K562 (cell line): Measurements from ENCODE around the gene TRAIP. TPM values are rescaled to one million over a fixed set of nuclear protein-coding genes. Genes with fewer than 3 reads are reported as not detected.

Experiments used
- ATAC-seq: fragments of 200-7000 bp; cut with Tn5 transposase; 3 replicates; pipeline ENCODE4 v1.9.1; 2020; ENCODE audit warnings: moderate library complexity
- BruUV-seq: library from RNA; stranded (reverse); fragments of 400-500 nt; replicated peaks from 2 replicates; lab custom pipeline; 2021; lab: Mats Ljungman, UMichigan
- CTCF ChIA-PET: fragments of 300-600 bp; formaldehyde crosslinking; extraction: SDS; loops from one replicate; lab custom pipeline; 2021; ENCODE audit warnings: low intra/inter-chr PET ratio; lab: Yijun Ruan, JAX
- POLR2A ChIA-PET: fragments of 300-600, 350-650 bp; sonication (Branson Sonifier 250); formaldehyde crosslinking; extraction: SDS; loops from one replicate; lab custom pipeline; 2021; ENCODE audit warnings: antibody characterized with exemption, inconsistent platforms; lab: Yijun Ruan, JAX
- DNase-seq, 4 experiments: peaks; one replicate each; pipeline versions ENCODE4 v3.0.0 to v3.0.0-alpha.2; 2011 to 2018; ENCODE audit warnings: low spot score in 3 of 4, mixed read lengths in 3 of 4; ENCODE audit errors: extremely low read depth in 1 of 4
- FAIRE-seq: peaks from 2 replicates; lab custom pipeline; 2011; peaks lifted over from hg19 to GRCh38; lab: Jason Lieb, UNC
- H2AFZ ChIP-seq: 2 replicates; pipeline ENCODE4 v1.6.0; 2011; ENCODE audit warnings: low read depth, low read length, control low read depth, inconsistent platforms
- H3K27ac ChIP-seq: fragments of 200-600 bp; 3 replicates; pipeline ENCODE4 v1.8.0; 2011; ENCODE audit warnings: low read depth, mild to moderate bottlenecking, control low read depth, inconsistent platforms, low read length, moderate library complexity, mixed read lengths; ENCODE audit errors: extremely low read depth
- H3K27me3 ChIP-seq, 2 experiments: fragments of 300-600 bp in 1 of 2; 2 replicates in 1 of 2; 3 replicates in 1 of 2; pipeline versions ENCODE4 v1.6.0 to v1.8.0; 2011; ENCODE audit warnings: inconsistent platforms in 2 of 2, low read length in 2 of 2, mild to moderate bottlenecking in 1 of 2, mixed read lengths in 1 of 2, moderate library complexity in 1 of 2; ENCODE audit not compliant: control insufficient read depth in 2 of 2, insufficient read depth in 2 of 2
- H3K36me3 ChIP-seq: fragments of 300-600 bp; 3 replicates; pipeline ENCODE4 v1.8.0; 2011; ENCODE audit warnings: mild to moderate bottlenecking, low read length, inconsistent platforms; ENCODE audit not compliant: control insufficient read depth, insufficient read depth
- H3K4me1 ChIP-seq, 2 experiments: fragments of 200-600 bp in 1 of 2; replicated peaks in 1 of 2; 2 replicates in 1 of 2; 3 replicates in 1 of 2; pipeline versions ENCODE4 v1.5.1 to v1.8.0; 2011; ENCODE audit warnings: inconsistent platforms in 2 of 2, low read length in 2 of 2, mild to moderate bottlenecking in 1 of 2, mixed read lengths in 1 of 2, moderate library complexity in 1 of 2; ENCODE audit not compliant: control insufficient read depth in 2 of 2, insufficient read depth in 2 of 2
- H3K4me2 ChIP-seq: 2 replicates; pipeline ENCODE4 v1.6.1; 2011; ENCODE audit warnings: low read length, control low read depth, inconsistent platforms, mixed read lengths; ENCODE audit not compliant: insufficient read depth
- H3K4me3 ChIP-seq: fragments of 200-600 bp; sonication (generic), shearing (Covaris generic); 2 replicates; pipeline ENCODE4 v1.5.1; 2016; ENCODE audit warnings: control low read depth, inconsistent platforms
- H3K79me2 ChIP-seq: fragments of 200-600 bp; 3 replicates; pipeline ENCODE4 v1.8.0; 2011; ENCODE audit warnings: low read length, inconsistent platforms; ENCODE audit not compliant: control insufficient read depth, insufficient read depth
- H3K9ac ChIP-seq, 2 experiments: 2 replicates each; pipeline versions ENCODE4 v1.6.0 to v1.6.1; 2011; ENCODE audit warnings: low read depth in 2 of 2, low read length in 2 of 2, control low read depth in 1 of 2, inconsistent platforms in 1 of 2, mild to moderate bottlenecking in 1 of 2, mixed read lengths in 1 of 2; ENCODE audit not compliant: insufficient read depth in 1 of 2
- H3K9me1 ChIP-seq: one replicate; pipeline ENCODE4 v1.6.0; 2011; ENCODE audit warnings: inconsistent platforms, mild to moderate bottlenecking, low read length, moderate library complexity; ENCODE audit not compliant: control insufficient read depth, insufficient read depth
- H3K9me3 ChIP-seq: replicated peaks from 2 replicates; pipeline ENCODE4 v1.5.1; 2011; ENCODE audit warnings: low read depth, low read length, inconsistent platforms; ENCODE audit not compliant: control insufficient read depth, insufficient read depth
- H4K20me1 ChIP-seq: replicated peaks from 2 replicates; pipeline ENCODE4 v1.6.1; 2011; ENCODE audit warnings: low read length, inconsistent platforms, mixed read lengths; ENCODE audit not compliant: control insufficient read depth, insufficient read depth
- CC2D1A ChIP-seq: fragments of 450-650 bp; IDR thresholded peaks from 2 replicates; pipeline ENCODE4 v1.6.1; 2017; ENCODE audit warnings: mild to moderate bottlenecking
- CREB3 ChIP-seq: fragments of 450-650 bp; conservative IDR thresholded peaks from 2 replicates; pipeline ENCODE4 v1.6.1; 2016; ENCODE audit warnings: missing genetic modification characterization, low read depth, mild to moderate bottlenecking, missing compliant biosample characterization, moderate library complexity
- GABPB2 ChIP-seq: fragments of 250-450 bp; sonication (Bioruptor Pico); conservative IDR thresholded peaks from 2 replicates; pipeline ENCODE4 v1.5.1; 2021; ENCODE audit warnings: mild to moderate bottlenecking
- KDM2B ChIP-seq: fragments of 250-450 bp; sonication (Bioruptor Pico); IDR thresholded peaks from 2 replicates; pipeline ENCODE4 v1.8.0; 2021; ENCODE audit warnings: mild to moderate bottlenecking, moderate library complexity
- LEF1 ChIP-seq: fragments of 450-650 bp; IDR thresholded peaks from 2 replicates; pipeline ENCODE4 v1.6.1; 2016; ENCODE audit warnings: mild to moderate bottlenecking
- MCM5 ChIP-seq: fragments of 450-650 bp; IDR thresholded peaks from 2 replicates; pipeline ENCODE4 v1.6.1; 2016; ENCODE audit warnings: low read depth
- MED1 ChIP-seq: sonication (generic); formaldehyde crosslinking; IDR thresholded peaks from 2 replicates; pipeline ENCODE4 v1.8.1; 2023; ENCODE audit warnings: missing genetic modification reagents, borderline replicate concordance
- PCBP1 ChIP-seq: fragments of 200-400 bp; formaldehyde crosslinking; IDR thresholded peaks from 2 replicates; pipeline ENCODE4 v1.6.1; 2018; ENCODE audit warnings: mild to moderate bottlenecking, low read depth, low read length; ENCODE audit not compliant: poor library complexity, severe bottlenecking
- PHB2 ChIP-seq: fragments of 450-650 bp; IDR thresholded peaks from 2 replicates; pipeline ENCODE4 v1.6.1; 2017; ENCODE audit warnings: low read depth
- PTBP1 ChIP-seq: fragments of 200-400 bp; formaldehyde crosslinking; IDR thresholded peaks from 2 replicates; pipeline ENCODE4 v1.6.1; 2017; ENCODE audit warnings: low read depth, low read length
- RCOR1 ChIP-seq, 2 experiments: IDR thresholded peaks; 2 replicates each; pipeline ENCODE4 v1.6.1; 2012; ENCODE audit warnings: low read depth in 2 of 2, low read length in 2 of 2, borderline replicate concordance in 1 of 2, improper control_type of control experiment in 1 of 2
- SAFB ChIP-seq: fragments of 200-400 bp; formaldehyde crosslinking; IDR thresholded peaks from 2 replicates; pipeline ENCODE4 v1.6.1; 2017; ENCODE audit warnings: low read depth, low read length, borderline replicate concordance
- SUPT5H ChIP-seq: fragments of 450-650 bp; IDR thresholded peaks from 2 replicates; pipeline ENCODE4 v1.6.1; 2016
- U2AF1 ChIP-seq: fragments of 200-400 bp; formaldehyde crosslinking; optimal IDR thresholded peaks from 2 replicates; pipeline ENCODE3; 2017; ENCODE audit warnings: mild to moderate bottlenecking, low read depth, low read length, moderate library complexity
- XRCC3 ChIP-seq: fragments of 450-650 bp; IDR thresholded peaks from 2 replicates; pipeline ENCODE4 v1.6.1; 2017; ENCODE audit warnings: mild to moderate bottlenecking, moderate library complexity
- ZNF3 ChIP-seq: fragments of 250-450 bp; sonication (Bioruptor Pico); IDR thresholded peaks from 2 replicates; pipeline ENCODE4 v1.5.0; 2021; ENCODE audit warnings: mild to moderate bottlenecking, moderate library complexity
- ZNF695 ChIP-seq: fragments of 450-650 bp; formaldehyde crosslinking; IDR thresholded peaks from 2 replicates; pipeline ENCODE4 v1.4.0; 2020; ENCODE audit warnings: mild to moderate bottlenecking, moderate library complexity
- WGBS: fragments of 100-300 bp; shearing (Covaris generic); methylation state at CpG from one replicate; pipeline ENCODE4 v1.1.6; 2016; ENCODE audit warnings: low coverage, mixed read lengths; ENCODE audit not compliant: insufficient coverage; ENCODE audit errors: missing lambda C conversion rate; 5-methylcytosine and 5-hydroxymethylcytosine counted together
- in situ Hi-C: fragments of 300-500 bp; cut with MboI; formaldehyde crosslinking; loops from 4 replicates; pipeline ENCODE4 v1.15.0; 2018; ENCODE audit warnings: inconsistent platforms, mixed read lengths
- intact Hi-C: fragments of 100-400 bp; cut with micrococcal nuclease; formaldehyde crosslinking; loops from 2 replicates; pipeline ENCODE4 v1.14.2; 2022
- polyA plus RNA-seq, 8 experiments: library from polyadenylated mRNA; depleted of rRNA in 4 of 8; stranded (reverse) in 5 of 8; unstranded in 3 of 8; fragments of >200 nt; fragmentation: Nextera tagmentation in 2 of 8; fragmentation: Illumina TruSeq in 1 of 8; extraction: Ambion mirVana in 2 of 8; extraction: Trizol in 1 of 8; gene quantifications; 2 replicates each; pipeline versions ENCODE4 v1.2.1 to v1.2.3, GENCODE V29; 2011 to 2014; ENCODE audit warnings: inconsistent platforms in 1 of 8, missing spikeins in 1 of 8
- total RNA-seq, 7 experiments: library from RNA; depleted of rRNA in 6 of 7; stranded (reverse); fragments of >200 nt in 6 of 7; fragmentation: Illumina TruSeq in 2 of 7; extraction: Trizol in 2 of 7; gene quantifications; 2 replicates each; pipeline versions ENCODE4 v1.2.1 to v1.2.3, GENCODE V29; 2011 to 2021; ENCODE audit warnings: low replicate concordance in 1 of 7
- TF ChIP-seq, protein P1 (sequence below): fragments of 200-800 bp; sonication (Bioruptor generic); IDR thresholded peaks from 2 replicates; pipeline ENCODE4 v1.6.1; 2016; ENCODE audit warnings: missing genetic modification characterization, missing compliant biosample characterization

TRAIP gene
- total and polyA plus RNA-seq, 9 of the 15 experiments (the other 6 are each of a cell fraction or from before 2014, with no cell fraction given): 14.3 to 38.6 (median 21.2) TPM

GRCh38 chr3:49865198-49865784 lies 8.9 kb upstream of the TRAIP start:
- DNase-seq (no peak), ATAC-seq (no peak)
- Histone ChIP-seq H3K9ac (no peak overlapping the region), H3K27ac (no peak overlapping the region), H3K36me3 (no peaks in the 10 kb centered on the region), H3K9me3 (no peaks in the 10 kb centered on the region), H3K4me1 (peaks cover 0 to 18% of the 10 kb centered on the region in 2 experiments; a peak in 2 of 5 replicates), H3K27me3 (peaks cover 6 to 39% of the 10 kb centered on the region in 2 experiments; a peak in 4 of 5 replicates), H2AFZ (no peak overlapping the region), H3K4me2 (no peak overlapping the region), H3K79me2 (no peaks in the 10 kb centered on the region), H3K9me1 (no peaks in the 10 kb centered on the region), H4K20me1 (peaks cover 6% of the 10 kb centered on the region; the same call in 1 of the 2 replicates), H3K4me3 (no peak overlapping the region)
- BruUV-seq: no TSS peak
- intact Hi-C loops: no loop called here
- POLR2A ChIA-PET: no interaction called here
- WGBS: 2% methylated on average over 6 of the region's 7 CpGs
- in situ Hi-C loops: no loop called here
- CTCF ChIA-PET: no interaction called here
- TF ChIP-seq GABPB2 (CRISPR knock-in tag): no peak
- TF ChIP-seq CREB3: no peak
- no peak for TF ChIP-seq LEF1
- no peak for TF ChIP-seq RCOR1 (IDR thresholded peaks at IDR 0.05; ENCODE audit: borderline replicate concordance in 1 of 2, low read depth in 2 of 2, low read length in 2 of 2)
- no peak for TF ChIP-seq ZNF3 (CRISPR knock-in tag)
- no peak for TF ChIP-seq PHB2
- TF ChIP-seq, protein P1, sequence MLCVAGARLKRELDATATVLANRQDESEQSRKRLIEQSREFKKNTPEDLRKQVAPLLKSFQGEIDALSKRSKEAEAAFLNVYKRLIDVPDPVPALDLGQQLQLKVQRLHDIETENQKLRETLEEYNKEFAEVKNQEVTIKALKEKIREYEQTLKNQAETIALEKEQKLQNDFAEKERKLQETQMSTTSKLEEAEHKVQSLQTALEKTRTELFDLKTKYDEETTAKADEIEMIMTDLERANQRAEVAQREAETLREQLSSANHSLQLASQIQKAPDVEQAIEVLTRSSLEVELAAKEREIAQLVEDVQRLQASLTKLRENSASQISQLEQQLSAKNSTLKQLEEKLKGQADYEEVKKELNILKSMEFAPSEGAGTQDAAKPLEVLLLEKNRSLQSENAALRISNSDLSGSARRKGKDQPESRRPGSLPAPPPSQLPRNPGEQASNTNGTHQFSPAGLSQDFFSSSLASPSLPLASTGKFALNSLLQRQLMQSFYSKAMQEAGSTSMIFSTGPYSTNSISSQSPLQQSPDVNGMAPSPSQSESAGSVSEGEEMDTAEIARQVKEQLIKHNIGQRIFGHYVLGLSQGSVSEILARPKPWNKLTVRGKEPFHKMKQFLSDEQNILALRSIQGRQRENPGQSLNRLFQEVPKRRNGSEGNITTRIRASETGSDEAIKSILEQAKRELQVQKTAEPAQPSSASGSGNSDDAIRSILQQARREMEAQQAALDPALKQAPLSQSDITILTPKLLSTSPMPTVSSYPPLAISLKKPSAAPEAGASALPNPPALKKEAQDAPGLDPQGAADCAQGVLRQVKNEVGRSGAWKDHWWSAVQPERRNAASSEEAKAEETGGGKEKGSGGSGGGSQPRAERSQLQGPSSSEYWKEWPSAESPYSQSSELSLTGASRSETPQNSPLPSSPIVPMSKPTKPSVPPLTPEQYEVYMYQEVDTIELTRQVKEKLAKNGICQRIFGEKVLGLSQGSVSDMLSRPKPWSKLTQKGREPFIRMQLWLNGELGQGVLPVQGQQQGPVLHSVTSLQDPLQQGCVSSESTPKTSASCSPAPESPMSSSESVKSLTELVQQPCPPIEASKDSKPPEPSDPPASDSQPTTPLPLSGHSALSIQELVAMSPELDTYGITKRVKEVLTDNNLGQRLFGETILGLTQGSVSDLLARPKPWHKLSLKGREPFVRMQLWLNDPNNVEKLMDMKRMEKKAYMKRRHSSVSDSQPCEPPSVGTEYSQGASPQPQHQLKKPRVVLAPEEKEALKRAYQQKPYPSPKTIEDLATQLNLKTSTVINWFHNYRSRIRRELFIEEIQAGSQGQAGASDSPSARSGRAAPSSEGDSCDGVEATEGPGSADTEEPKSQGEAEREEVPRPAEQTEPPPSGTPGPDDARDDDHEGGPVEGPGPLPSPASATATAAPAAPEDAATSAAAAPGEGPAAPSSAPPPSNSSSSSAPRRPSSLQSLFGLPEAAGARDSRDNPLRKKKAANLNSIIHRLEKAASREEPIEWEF (CRISPR knock-in tag): no peak
- no peak for TF ChIP-seq PTBP1
- no peak for TF ChIP-seq SUPT5H
- no peak for TF ChIP-seq U2AF1
- TF ChIP-seq MED1: no peak
- no peak for TF ChIP-seq MCM5
- TF ChIP-seq ZNF695 (CRISPR knock-in tag): no peak
- TF ChIP-seq SAFB: no peak
- no peak for TF ChIP-seq KDM2B
- no peak for TF ChIP-seq XRCC3
- no peak for TF ChIP-seq PCBP1
- no peak for TF ChIP-seq CC2D1A
- TF ChIP-seq, all 486 proteins: peak for 0
- no peak for FAIRE-seq
